Testis (tissue), 2 donors: ENCODE results near the gene NEK11.

Experiments used
- POLR2A ChIP-seq: fragments of 450-650 bp; IDR thresholded peaks from one replicate; pipeline ENCODE4 v1.6.1; 2017; ENCODE audit warnings: antibody characterized with exemption, mild to moderate bottlenecking, moderate library complexity
- TF ChIP-seq, protein P1 (sequence below), 3 experiments: fragments of 450-650 bp in 2 of 3; fragments of 200-600 bp in 1 of 3; sonication (generic) in 1 of 3; IDR thresholded peaks; one replicate each; pipeline ENCODE4 v1.5.1; 2016 to 2019; ENCODE audit warnings: antibody characterized with exemption in 3 of 3, mild to moderate bottlenecking in 2 of 3, moderate library complexity in 1 of 3

DNA sequence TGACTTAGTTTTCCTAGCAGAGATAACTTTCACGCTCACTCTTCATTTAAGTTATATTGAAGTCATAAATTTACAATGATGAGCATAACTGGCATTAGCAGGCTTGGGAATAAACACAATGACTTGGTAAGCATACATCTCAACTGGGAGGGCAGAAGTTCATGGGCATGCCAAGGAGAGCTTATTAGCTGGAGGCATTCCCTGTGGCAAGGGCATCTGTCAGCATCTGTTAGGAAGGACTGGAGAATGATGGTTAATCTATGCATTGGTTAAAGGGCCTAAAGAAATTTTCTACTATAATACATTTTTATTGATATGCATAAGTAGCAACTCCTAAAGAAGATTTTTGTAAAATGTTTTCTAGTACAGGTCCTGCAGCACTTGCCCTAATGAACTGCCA lies 52.4 kb downstream of the NEK11 start:
- TF ChIP-seq, protein P1, sequence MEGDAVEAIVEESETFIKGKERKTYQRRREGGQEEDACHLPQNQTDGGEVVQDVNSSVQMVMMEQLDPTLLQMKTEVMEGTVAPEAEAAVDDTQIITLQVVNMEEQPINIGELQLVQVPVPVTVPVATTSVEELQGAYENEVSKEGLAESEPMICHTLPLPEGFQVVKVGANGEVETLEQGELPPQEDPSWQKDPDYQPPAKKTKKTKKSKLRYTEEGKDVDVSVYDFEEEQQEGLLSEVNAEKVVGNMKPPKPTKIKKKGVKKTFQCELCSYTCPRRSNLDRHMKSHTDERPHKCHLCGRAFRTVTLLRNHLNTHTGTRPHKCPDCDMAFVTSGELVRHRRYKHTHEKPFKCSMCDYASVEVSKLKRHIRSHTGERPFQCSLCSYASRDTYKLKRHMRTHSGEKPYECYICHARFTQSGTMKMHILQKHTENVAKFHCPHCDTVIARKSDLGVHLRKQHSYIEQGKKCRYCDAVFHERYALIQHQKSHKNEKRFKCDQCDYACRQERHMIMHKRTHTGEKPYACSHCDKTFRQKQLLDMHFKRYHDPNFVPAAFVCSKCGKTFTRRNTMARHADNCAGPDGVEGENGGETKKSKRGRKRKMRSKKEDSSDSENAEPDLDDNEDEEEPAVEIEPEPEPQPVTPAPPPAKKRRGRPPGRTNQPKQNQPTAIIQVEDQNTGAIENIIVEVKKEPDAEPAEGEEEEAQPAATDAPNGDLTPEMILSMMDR (IDR thresholded peaks at IDR 0.05), result no peak
- no peak for TF ChIP-seq POLR2A
